AG04450 (cell line): Measurements from ENCODE around the gene HIPK3. TPM values are rescaled to one million over a fixed set of nuclear protein-coding genes. Genes with fewer than 3 reads are reported as not detected.
A peak's percentile ranks its signal among the peaks of the same experiment; 100 is the strongest.

Experiments
- CTCF ChIA-PET: fragments of 300-600, 350-600 bp; formaldehyde crosslinking; extraction: SDS; loops from one replicate; lab custom pipeline; 2022; ENCODE audit warnings: antibody characterized with exemption, inconsistent platforms; lab: Charles Lee
- POLR2A ChIA-PET: fragments of 350-600 bp; formaldehyde crosslinking; extraction: SDS; loops from one replicate; lab custom pipeline; 2021; ENCODE audit warnings: antibody characterized with exemption, inconsistent platforms; lab: Yijun Ruan, JAX
- DNase-seq: peaks from one replicate; pipeline ENCODE4 v3.0.0-alpha.2; 2011; ENCODE audit warnings: low read depth, low spot score
- H3K27ac ChIP-seq: one replicate; pipeline ENCODE4 v1.5.1; 2012; ENCODE audit warnings: low read depth, low read length, control low read depth
- H3K27me3 ChIP-seq: one replicate; pipeline ENCODE4 v1.6.0; 2012; ENCODE audit warnings: low read length; ENCODE audit not compliant: control insufficient read depth, insufficient read depth
- H3K4me3 ChIP-seq: 2 replicates; pipeline ENCODE4 v1.5.1; 2011; ENCODE audit warnings: mild to moderate bottlenecking, low read depth, low read length, control low read depth
- H3K9me3 ChIP-seq: 2 replicates; pipeline ENCODE4 v1.5.1; 2012; ENCODE audit warnings: low read length; ENCODE audit not compliant: control insufficient read depth, insufficient read depth
- CTCF ChIP-seq: IDR thresholded peaks from 2 replicates; pipeline ENCODE4 v1.5.1; 2011; ENCODE audit warnings: low read depth, low read length, control low read depth, inconsistent platforms
- polyA minus RNA-seq: library from RNA; depleted of rRNA, polyadenylated mRNA; stranded (reverse); fragments of >200 nt; gene quantifications from 2 replicates; pipeline ENCODE4 v1.2.3, GENCODE V29; 2011; rRNA and poly(A)+ RNA removed
- polyA plus RNA-seq: library from polyadenylated mRNA; depleted of rRNA; stranded (reverse); fragments of >200 nt; gene quantifications from 2 replicates; pipeline ENCODE4 v1.2.3, GENCODE V29; 2011; rRNA removed

The HIPK3 gene
- polyA plus RNA-seq: 26.1 and 30.7 TPM in 2 replicates
- 115 and 148 TPM in 2 replicates for polyA minus RNA-seq

- CTCF ChIA-PET: no interaction called here
- H3K9me3 ChIP-seq: no peaks in the 10 kb centered on the region; the same call in 1 of the 2 replicates
- POLR2A ChIA-PET: no interaction called here
These were observed at the start of gene HIPK3 for GRCh38 chr11:33257160-33257896. TSS of gene HIPK3 (plus strand) at chr11:33257381.

GRCh38 chr11:33207408-33207985 is 49.7 kb upstream of the HIPK3 start:
- DNase-seq: no peak
- Histone ChIP-seq H3K27ac (no peak overlapping the region), H3K9me3 (no peaks in the 10 kb centered on the region), H3K27me3 (no peaks in the 10 kb centered on the region), H3K4me3 (no peak overlapping the region)
- ChIA-PET POLR2A (no interaction called here), CTCF (no interaction called here)
- no peak for TF ChIP-seq CTCF

More at GRCh38 chr11:33257160-33257896, at the start of gene HIPK3:
- no peak for DNase-seq
- no peaks in the 10 kb centered on the region for H3K27me3 ChIP-seq
- peak within 1 kb of the TSS; percentile 90 for H3K4me3 ChIP-seq
- H3K27ac ChIP-seq: peak within 1 kb of the TSS; percentile 95
- 0 out of 2 replicates have a peak, but pooled peaks have one; percentile 3 for TF ChIP-seq CTCF

GRCh38 chr11:33208150-33208549 is 49.0 kb upstream of the HIPK3 start:
- TF ChIP-seq CTCF: no peak
- POLR2A ChIA-PET: no interaction called here

GRCh38 chr11:33211153-33211552 is 46.0 kb upstream of the HIPK3 start:
- DNase-seq: no peak
- TF ChIP-seq CTCF: no peak
- CTCF ChIA-PET: no interaction called here
- POLR2A ChIA-PET: no interaction called here
- no peak overlapping the region for H3K27ac ChIP-seq
- H3K27me3 ChIP-seq: no peaks in the 10 kb centered on the region
- H3K4me3 ChIP-seq: no peak overlapping the region
- H3K9me3 ChIP-seq: no peaks in the 10 kb centered on the region

More at GRCh38 chr11:33208150-33208549, 49.0 kb upstream of the HIPK3 start:
- H3K4me3 ChIP-seq: no peak overlapping the region
- no peaks in the 10 kb centered on the region for H3K27me3 ChIP-seq
- no peak overlapping the region for H3K27ac ChIP-seq
- CTCF ChIA-PET: no interaction called here
- H3K9me3 ChIP-seq: no peaks in the 10 kb centered on the region
- no peak for DNase-seq

GRCh38 chr11:33211580-33211979 is 45.6 kb upstream of the HIPK3 start:
- no peaks in the 10 kb centered on the region for H3K9me3 ChIP-seq
- CTCF ChIA-PET: no interaction called here
- H3K4me3 ChIP-seq: no peak overlapping the region
- H3K27ac ChIP-seq: no peak overlapping the region
- POLR2A ChIA-PET: no interaction called here
- no peaks in the 10 kb centered on the region for H3K27me3 ChIP-seq
- DNase-seq: no peak
- TF ChIP-seq CTCF: no peak
